GM12875 (cell line): ENCODE measurements around the gene GMPR2.
A peak's percentile ranks its signal among the peaks of the same experiment; 100 is the strongest.
"Not testable (repeated sequence)": the region's sequence is repeated elsewhere in the genome, so short reads cannot be mapped to it uniquely, and the experiment has no call there.

Experiments used
- H3K4me3 ChIP-seq: one replicate; pipeline ENCODE4 v1.5.1; 2011; ENCODE audit warnings: low read depth, low read length, control low read depth
- CTCF ChIP-seq: IDR thresholded peaks from 2 replicates; pipeline ENCODE4 v1.5.1; 2011; ENCODE audit warnings: low read depth, mild to moderate bottlenecking, control low read depth, inconsistent platforms, low read length, moderate library complexity, borderline replicate concordance; ENCODE audit not compliant: insufficient read depth

The GMPR2 gene

GRCh38 chr14:24213866-24214662 lies 18.7 kb upstream of the GMPR2 start:
- no peak overlapping the region for H3K4me3 ChIP-seq
- no peak for TF ChIP-seq CTCF

- peak; percentile 87 for TF ChIP-seq CTCF
- peak within 1 kb of the TSS; percentile 49 for H3K4me3 ChIP-seq
Measured at GRCh38 chr14:24215495-24216344, 17.0 kb upstream of the GMPR2 start, which contains the start of gene MDP1. MDP1 (minus strand) TSS chr14:24216066; CDS start chr14:24215955, 111 bp downstream.

- no peak for TF ChIP-seq CTCF
- no peak overlapping the region for H3K4me3 ChIP-seq
Measured at GRCh38 chr14:24216345-24216699, 16.4 kb upstream of the GMPR2 start.

GRCh38 chr14:24216876-24217275 lies 15.9 kb upstream of the GMPR2 start:
- not testable (repeated sequence) for H3K4me3 ChIP-seq

- no peak for TF ChIP-seq CTCF
- no peak overlapping the region for H3K4me3 ChIP-seq
Measured at GRCh38 chr14:24219080-24219479, 13.6 kb upstream of the GMPR2 start.

GRCh38 chr14:24219521-24219920 lies 13.2 kb upstream of the GMPR2 start:
- TF ChIP-seq CTCF = no peak
- no peak overlapping the region for H3K4me3 ChIP-seq

GRCh38 chr14:24222987-24223386 lies 9.7 kb upstream of the GMPR2 start:
- H3K4me3 ChIP-seq = not testable (repeated sequence)

GRCh38 chr14:24224618-24225071 lies 8.1 kb upstream of the GMPR2 start:
- no peak for TF ChIP-seq CTCF
- H3K4me3 ChIP-seq = no peak overlapping the region
